Fibroblast of pulmonary artery (primary cell): ENCODE data around the gene ZNF740.
"Not testable (repeated sequence)": the region's sequence is repeated elsewhere in the genome, so short reads cannot be mapped to it uniquely, and the experiment has no call there.

Source experiments
- DNase-seq: peaks from one replicate; pipeline ENCODE4 v3.0.0-alpha.2; 2010; ENCODE audit warnings: low read depth
- H3K4me3 ChIP-seq: replicated peaks from 2 replicates; pipeline ENCODE4 v1.5.1; 2011; ENCODE audit warnings: low read depth, mild to moderate bottlenecking, control low read depth, low read length, moderate library complexity
- CTCF ChIP-seq: IDR thresholded peaks from 2 replicates; pipeline ENCODE4 v1.5.1; 2011; ENCODE audit warnings: mild to moderate bottlenecking, control low read depth, low read length, inconsistent platforms; ENCODE audit errors: missing control alignments

Gene ZNF740

DNA sequence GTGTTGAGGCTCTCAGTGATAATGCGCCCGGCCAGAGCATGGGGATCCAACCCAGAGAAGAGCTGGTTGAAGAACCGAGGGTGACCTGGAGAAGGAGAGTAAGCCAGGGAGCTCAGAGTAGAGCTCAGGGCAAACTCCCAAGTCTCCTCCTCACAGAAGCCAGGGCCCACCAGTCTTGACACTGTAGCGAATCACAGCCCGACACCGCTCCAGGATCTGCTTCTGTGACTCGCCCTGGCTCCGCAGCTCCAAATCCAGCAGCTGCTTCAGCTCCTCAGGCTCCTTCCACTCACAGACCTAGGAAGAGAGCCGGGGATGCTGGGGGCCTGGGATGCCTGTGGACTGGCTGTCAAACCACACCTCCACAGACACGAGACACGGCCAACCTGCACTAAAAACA is 8.2 kb upstream of the ZNF740 start:
- TF ChIP-seq CTCF = no peak
- DNase-seq = peak; percentile 40
- no peak overlapping the region for H3K4me3 ChIP-seq

DNA sequence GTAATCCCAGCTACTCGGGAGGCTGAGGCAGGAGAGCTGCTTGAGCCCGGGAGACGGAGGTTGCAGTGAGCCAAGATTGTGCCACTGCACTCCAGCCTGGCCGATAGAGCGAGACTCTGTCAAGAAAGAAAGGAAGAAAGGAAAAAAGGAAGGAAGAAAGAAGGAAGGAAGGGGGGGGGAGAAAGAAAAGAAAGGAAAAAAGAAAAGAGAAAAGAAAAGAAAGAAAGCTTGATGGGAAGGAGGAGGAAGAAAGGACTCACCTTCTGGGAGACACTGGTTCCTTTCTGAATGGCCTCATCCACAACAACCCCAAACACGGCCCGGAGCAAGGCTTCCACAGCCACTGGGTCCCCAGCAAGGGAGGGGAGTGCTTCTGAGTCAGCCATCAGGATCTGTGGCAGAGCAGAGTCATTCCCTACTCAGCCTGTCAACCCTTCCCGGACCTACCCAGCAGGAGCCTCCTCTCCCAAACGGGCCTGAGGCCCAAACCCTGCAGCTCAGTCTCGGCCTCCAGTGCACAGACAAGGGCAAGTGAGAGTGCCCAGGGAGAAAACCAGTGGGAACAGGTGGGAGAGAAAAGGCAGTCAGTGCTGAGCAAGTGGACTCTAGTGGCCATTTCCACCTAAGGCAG is 7.3 kb upstream of the ZNF740 start:
- no peak for TF ChIP-seq CTCF
- H3K4me3 ChIP-seq = no peak overlapping the region
- DNase-seq = no peak

GRCh38 chr12:53174881-53175491 is 5.5 kb upstream of the ZNF740 start:
- DNase-seq = peak; percentile 36
- peak; percentile 28 for TF ChIP-seq CTCF
- H3K4me3 ChIP-seq = no peak overlapping the region

DNA sequence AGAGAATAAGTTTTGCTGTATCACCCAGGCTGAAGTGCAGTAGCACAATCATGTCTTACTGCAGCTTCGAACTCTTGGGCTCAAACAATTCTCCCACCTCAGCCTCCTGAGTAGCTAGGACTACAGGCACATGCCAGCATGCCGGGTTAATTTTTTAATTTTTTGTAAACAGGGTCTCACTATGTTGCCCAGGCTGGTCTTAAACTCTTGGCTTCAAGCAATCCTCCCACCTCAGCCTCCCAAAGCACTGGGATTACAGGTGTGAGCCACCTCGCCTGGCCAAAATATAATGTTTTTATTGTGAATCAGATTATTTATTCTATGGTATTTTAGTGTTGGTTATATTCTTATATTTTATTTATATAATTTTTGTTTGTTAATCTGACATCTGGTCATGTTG is 3.8 kb upstream of the ZNF740 start:
- no peak overlapping the region for H3K4me3 ChIP-seq
- no peak for DNase-seq
- no peak for TF ChIP-seq CTCF

GRCh38 chr12:53177447-53177846 is 3.1 kb upstream of the ZNF740 start:
- not testable (repeated sequence) for DNase-seq, H3K4me3 ChIP-seq

DNA sequence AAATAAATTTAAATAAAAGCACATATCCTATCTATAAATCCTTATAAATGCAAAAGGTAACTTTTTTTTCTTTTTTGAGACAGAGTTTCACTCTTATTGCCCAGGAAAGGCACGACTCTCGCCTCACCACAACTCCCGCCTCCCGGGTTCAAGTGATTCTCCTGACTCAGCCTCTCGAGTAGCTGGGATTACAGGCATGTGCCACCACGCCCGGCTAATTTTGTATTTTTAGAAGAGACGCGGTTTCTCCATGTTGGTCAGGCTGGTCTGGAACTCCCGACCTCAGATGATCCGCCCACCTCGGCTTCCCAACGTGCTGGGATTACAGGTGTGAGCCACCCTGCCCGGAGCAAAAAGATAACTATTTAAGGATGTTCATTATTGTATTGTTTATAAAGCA is 1.7 kb upstream of the ZNF740 start:
- DNase-seq = not testable (repeated sequence)

GRCh38 chr12:53179687-53180219 is 769 bp upstream of the ZNF740 start:
- peak overlapping the region; percentile 78 for H3K4me3 ChIP-seq
- DNase-seq = no peak
- no peak for TF ChIP-seq CTCF

More for the DNA sequence above, 1.7 kb upstream of the ZNF740 start:
- not testable (repeated sequence) for H3K4me3 ChIP-seq

DNA sequence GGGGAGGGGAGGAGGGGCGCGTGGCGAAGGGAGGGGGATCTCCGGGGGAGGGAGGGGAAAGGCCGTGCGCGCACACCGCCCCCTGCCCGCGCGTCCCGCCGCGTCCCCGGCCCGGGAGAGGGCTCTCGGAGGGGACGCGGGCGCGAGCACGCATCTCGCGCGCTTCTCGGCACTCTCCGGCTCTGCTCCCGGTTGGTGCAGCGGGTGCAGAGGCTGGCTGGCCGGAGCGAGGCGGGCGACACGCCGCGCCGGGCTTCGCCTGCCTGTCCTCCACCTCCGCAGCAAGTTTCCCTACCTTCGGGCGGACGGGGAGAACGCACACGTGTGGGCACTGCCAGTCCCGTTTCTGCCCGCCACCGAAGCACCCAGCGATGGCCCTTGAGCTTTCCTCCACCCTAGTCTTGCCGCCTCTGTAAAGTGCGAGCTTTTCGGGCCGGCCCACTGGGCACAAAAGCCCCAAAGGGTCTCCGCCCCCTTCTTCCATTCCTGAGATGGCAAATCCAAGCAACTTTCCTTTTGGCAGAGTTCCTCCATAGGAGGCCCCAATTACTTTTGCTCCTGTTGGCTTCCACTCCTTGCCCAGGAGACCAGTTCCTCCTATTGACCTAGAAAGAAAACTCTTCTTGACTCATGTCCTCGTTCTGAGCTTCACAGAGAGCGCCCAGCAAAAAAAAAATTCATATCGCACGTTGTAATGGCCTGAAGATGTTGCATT is 566 bp downstream of the ZNF740 start:
- no peak for TF ChIP-seq CTCF
- peak overlapping the region; percentile 78 for H3K4me3 ChIP-seq
- peak; percentile 70 for DNase-seq
